NB4 (cell line): ENCODE results near the gene TOP1.

Experiments
- MYC ChIP-seq: IDR thresholded peaks from 2 replicates; pipeline ENCODE4 v1.6.1; 2011; ENCODE audit warnings: low read depth, low read length
- POLR2A ChIP-seq: IDR thresholded peaks from 2 replicates; pipeline ENCODE4 v1.6.1; 2011; ENCODE audit warnings: mild to moderate bottlenecking; ENCODE audit not compliant: insufficient read length; ENCODE audit errors: extremely low read depth
- TF ChIP-seq, protein P1 (sequence below): IDR thresholded peaks from one replicate; pipeline ENCODE4 v1.5.1; 2012; ENCODE audit warnings: low read depth, low read length

DNA sequence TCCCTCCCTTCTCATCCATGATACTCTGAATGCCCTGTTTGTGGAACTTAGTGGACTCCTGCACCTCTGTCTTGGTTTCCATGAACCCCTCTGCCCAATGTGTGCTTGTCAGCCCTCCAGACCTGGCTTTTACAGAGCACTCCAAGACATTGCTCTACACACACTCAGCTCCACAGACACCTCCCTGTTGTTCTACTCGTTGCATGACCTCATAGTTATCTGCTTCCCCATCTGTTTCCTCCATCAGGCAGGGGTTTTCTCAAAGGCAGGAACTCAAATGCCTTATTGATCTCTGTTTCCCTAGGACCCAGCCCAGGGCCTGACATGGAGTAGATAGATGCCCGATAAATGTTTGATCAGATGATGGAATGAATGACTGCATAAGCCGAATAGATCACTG is 122.0 kb downstream of the TOP1 start:
- no peak for TF ChIP-seq MYC
- TF ChIP-seq, protein P1, sequence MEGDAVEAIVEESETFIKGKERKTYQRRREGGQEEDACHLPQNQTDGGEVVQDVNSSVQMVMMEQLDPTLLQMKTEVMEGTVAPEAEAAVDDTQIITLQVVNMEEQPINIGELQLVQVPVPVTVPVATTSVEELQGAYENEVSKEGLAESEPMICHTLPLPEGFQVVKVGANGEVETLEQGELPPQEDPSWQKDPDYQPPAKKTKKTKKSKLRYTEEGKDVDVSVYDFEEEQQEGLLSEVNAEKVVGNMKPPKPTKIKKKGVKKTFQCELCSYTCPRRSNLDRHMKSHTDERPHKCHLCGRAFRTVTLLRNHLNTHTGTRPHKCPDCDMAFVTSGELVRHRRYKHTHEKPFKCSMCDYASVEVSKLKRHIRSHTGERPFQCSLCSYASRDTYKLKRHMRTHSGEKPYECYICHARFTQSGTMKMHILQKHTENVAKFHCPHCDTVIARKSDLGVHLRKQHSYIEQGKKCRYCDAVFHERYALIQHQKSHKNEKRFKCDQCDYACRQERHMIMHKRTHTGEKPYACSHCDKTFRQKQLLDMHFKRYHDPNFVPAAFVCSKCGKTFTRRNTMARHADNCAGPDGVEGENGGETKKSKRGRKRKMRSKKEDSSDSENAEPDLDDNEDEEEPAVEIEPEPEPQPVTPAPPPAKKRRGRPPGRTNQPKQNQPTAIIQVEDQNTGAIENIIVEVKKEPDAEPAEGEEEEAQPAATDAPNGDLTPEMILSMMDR: no peak
- TF ChIP-seq POLR2A: no peak
